HEK293 (cell line): Measurements from ENCODE around the gene CFAP53.

Source experiments
- CTCF ChIA-PET: fragments of 350-600 bp; formaldehyde crosslinking; extraction: SDS; loops from one replicate; lab custom pipeline; 2021; ENCODE audit warnings: antibody characterized with exemption; lab: Yijun Ruan, JAX
- POLR2A ChIA-PET: fragments of 300-600 bp; formaldehyde crosslinking; extraction: SDS; loops from one replicate; lab custom pipeline; 2020; ENCODE audit warnings: antibody characterized with exemption, inconsistent platforms; lab: Yijun Ruan, JAX
- H3K27ac ChIP-seq: fragments of 200-500 bp; sonication (Bioruptor generic); 2 replicates; pipeline ENCODE4 v1.5.1; 2014; ENCODE audit warnings: low read depth, low read length, control low read depth, inconsistent platforms; ENCODE audit errors: extremely low read depth
- H3K36me3 ChIP-seq, 2 experiments: fragments of 200-500 bp in 1 of 2; sonication (Bioruptor generic) in 1 of 2; 1 replicate in 1 of 2; 2 replicates in 1 of 2; pipeline ENCODE4 v1.5.1; 2014 to 2017; ENCODE audit warnings: inconsistent platforms in 2 of 2, low read length in 2 of 2; ENCODE audit not compliant: control insufficient read depth in 2 of 2, insufficient read depth in 1 of 2
- H3K4me1 ChIP-seq: fragments of 200-500 bp; sonication (Bioruptor generic); 2 replicates; pipeline ENCODE4 v1.5.1; 2014; ENCODE audit warnings: mild to moderate bottlenecking, low read length, inconsistent platforms; ENCODE audit not compliant: control insufficient read depth, insufficient read depth
- H3K4me3 ChIP-seq: 2 replicates; pipeline ENCODE4 v1.5.1; 2011; ENCODE audit warnings: low read depth, mild to moderate bottlenecking, control low read depth, low read length, moderate library complexity
- H3K9me3 ChIP-seq: fragments of 200-500 bp; sonication (Bioruptor generic); 2 replicates; pipeline ENCODE4 v1.5.1; 2014; ENCODE audit warnings: low read depth, low read length, inconsistent platforms; ENCODE audit not compliant: control insufficient read depth, insufficient read depth
- IKZF3 ChIP-seq: fragments of 450-650 bp; IDR thresholded peaks from 2 replicates; pipeline ENCODE4 v1.5.0; 2018; ENCODE audit warnings: missing biosample characterization, mild to moderate bottlenecking, missing genetic modification characterization, moderate library complexity
- PRDM10 ChIP-seq: fragments of 450-650 bp; formaldehyde crosslinking; IDR thresholded peaks from 2 replicates; pipeline ENCODE4 v1.5.1; 2016; ENCODE audit warnings: missing biosample characterization, missing genetic modification characterization
- REPIN1 ChIP-seq: fragments of 450-650 bp; formaldehyde crosslinking; IDR thresholded peaks from 2 replicates; pipeline ENCODE4 v1.5.1; 2017; ENCODE audit warnings: missing biosample characterization, missing genetic modification characterization, low read depth
- SP7 ChIP-seq: fragments of 450-650 bp; formaldehyde crosslinking; IDR thresholded peaks from 2 replicates; pipeline ENCODE4 v1.5.1; 2016; ENCODE audit warnings: missing biosample characterization, missing genetic modification characterization
- WT1 ChIP-seq: fragments of 450-650 bp; formaldehyde crosslinking; IDR thresholded peaks from 2 replicates; pipeline ENCODE4 v1.5.1; 2016; ENCODE audit warnings: missing biosample characterization, missing genetic modification characterization
- ZFP37 ChIP-seq: fragments of 450-650 bp; formaldehyde crosslinking; IDR thresholded peaks from 2 replicates; pipeline ENCODE4 v1.5.1; 2016; ENCODE audit warnings: missing biosample characterization, missing genetic modification characterization
- ZNF10 ChIP-seq: fragments of 450-650 bp; formaldehyde crosslinking; IDR thresholded peaks from 2 replicates; pipeline ENCODE4 v1.5.1; 2017; ENCODE audit warnings: missing biosample characterization, missing genetic modification characterization
- ZNF132 ChIP-seq: fragments of 450-650 bp; formaldehyde crosslinking; IDR thresholded peaks from 2 replicates; pipeline ENCODE4 v1.5.1; 2017; ENCODE audit warnings: missing biosample characterization, missing genetic modification characterization, borderline replicate concordance
- ZNF148 ChIP-seq: fragments of 450-650 bp; formaldehyde crosslinking; IDR thresholded peaks from 2 replicates; pipeline ENCODE4 v1.5.0; 2017; ENCODE audit warnings: missing biosample characterization, missing genetic modification characterization, borderline replicate concordance
- ZNF157 ChIP-seq: fragments of 450-650 bp; formaldehyde crosslinking; IDR thresholded peaks from 2 replicates; pipeline ENCODE4 v1.5.1; 2016; ENCODE audit warnings: missing biosample characterization, missing genetic modification characterization
- ZNF174 ChIP-seq: fragments of 450-650 bp; formaldehyde crosslinking; IDR thresholded peaks from 2 replicates; pipeline ENCODE4 v1.5.0; 2017; ENCODE audit warnings: missing biosample characterization, mild to moderate bottlenecking, missing genetic modification characterization
- ZNF175 ChIP-seq: fragments of 450-650 bp; formaldehyde crosslinking; IDR thresholded peaks from 2 replicates; pipeline ENCODE4 v1.5.1; 2016; ENCODE audit warnings: missing biosample characterization, missing genetic modification characterization
- ZNF221 ChIP-seq: fragments of 450-650 bp; formaldehyde crosslinking; IDR thresholded peaks from 2 replicates; pipeline ENCODE4 v1.5.1; 2017; ENCODE audit warnings: missing biosample characterization, missing genetic modification characterization, borderline replicate concordance
- ZNF335 ChIP-seq: fragments of 450-650 bp; formaldehyde crosslinking; conservative IDR thresholded peaks from 2 replicates; pipeline ENCODE4 v1.5.1; 2016; ENCODE audit warnings: missing biosample characterization, missing genetic modification characterization
- ZNF394 ChIP-seq: fragments of 450-650 bp; formaldehyde crosslinking; IDR thresholded peaks from 2 replicates; pipeline ENCODE4 v1.5.1; 2016; ENCODE audit warnings: missing biosample characterization, missing genetic modification characterization, mild to moderate bottlenecking, moderate library complexity, borderline replicate concordance
- ZNF596 ChIP-seq: fragments of 450-650 bp; IDR thresholded peaks from 2 replicates; pipeline ENCODE4 v1.5.0; 2018; ENCODE audit warnings: missing biosample characterization, mild to moderate bottlenecking, missing genetic modification characterization, moderate library complexity
- ZNF626 ChIP-seq: fragments of 450-650 bp; sonication (Bioruptor Pico); formaldehyde crosslinking; IDR thresholded peaks from 2 replicates; pipeline ENCODE4 v1.5.1; 2018; ENCODE audit warnings: missing biosample characterization, missing genetic modification characterization, inconsistent platforms
- ZNF701 ChIP-seq: fragments of 450-650 bp; formaldehyde crosslinking; IDR thresholded peaks from 2 replicates; pipeline ENCODE4 v1.5.1; 2016; ENCODE audit warnings: missing biosample characterization, missing genetic modification characterization
- ZNF776 ChIP-seq: fragments of 450-650 bp; formaldehyde crosslinking; IDR thresholded peaks from 2 replicates; pipeline ENCODE4 v1.5.0; 2017; ENCODE audit warnings: missing biosample characterization, missing genetic modification characterization, borderline replicate concordance
- ZSCAN23 ChIP-seq: fragments of 450-650 bp; formaldehyde crosslinking; IDR thresholded peaks from 2 replicates; pipeline ENCODE4 v1.5.1; 2016; ENCODE audit warnings: missing biosample characterization, missing genetic modification characterization
- TF ChIP-seq, protein P1 (sequence below): fragments of 450-650 bp; formaldehyde crosslinking; IDR thresholded peaks from 2 replicates; pipeline ENCODE4 v1.5.1; 2016; ENCODE audit warnings: missing biosample characterization, missing genetic modification characterization
- TF ChIP-seq, protein P2 (sequence below): fragments of 450-650 bp; IDR thresholded peaks from 2 replicates; pipeline ENCODE4 v1.5.1; 2018; ENCODE audit warnings: missing biosample characterization, missing genetic modification characterization

The CFAP53 gene

DNA sequence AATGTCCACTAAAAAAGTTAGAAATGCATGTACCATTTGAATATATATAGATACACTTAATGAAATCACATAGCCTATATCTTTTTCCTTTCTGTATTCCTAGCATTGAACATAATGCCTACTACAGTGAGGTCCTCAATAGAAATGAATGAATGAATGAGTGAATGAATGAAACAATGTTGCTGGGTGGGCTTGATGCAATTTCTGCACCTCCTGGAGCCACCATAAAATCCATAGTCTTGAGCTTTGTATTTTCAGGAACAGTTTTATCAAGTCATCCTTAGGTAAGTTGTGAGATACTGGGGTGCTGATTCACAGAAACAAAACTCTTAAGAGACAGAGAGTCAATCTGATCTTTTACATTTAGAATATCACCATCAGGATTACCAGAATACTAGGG, 3.3 kb downstream of the CFAP53 start:
- POLR2A ChIA-PET = no interaction called here
- no peak overlapping the region for H3K27ac ChIP-seq
- H3K9me3 ChIP-seq = no peaks in the 10 kb centered on the region
- H3K36me3 ChIP-seq = peaks cover 0 to 4% of the 10 kb centered on the region in 2 experiments; a peak in 2 of 3 replicates
- no peak overlapping the region for H3K4me3 ChIP-seq
- CTCF ChIA-PET = no interaction called here
- H3K4me1 ChIP-seq = no peaks in the 10 kb centered on the region; the same call in 1 of the 2 replicates
- no peak for TF ChIP-seq ZNF157 (tag by site-specific recombination)
- no peak for TF ChIP-seq ZNF596 (tag by site-specific recombination)
- no peak for TF ChIP-seq ZNF174 (tag by site-specific recombination)
- no peak for TF ChIP-seq IKZF3 (tag by site-specific recombination)
- no peak for TF ChIP-seq ZNF701 (tag by site-specific recombination)
- TF ChIP-seq ZNF776 (tag by site-specific recombination) = no peak
- TF ChIP-seq SP7 (tag by site-specific recombination) = no peak
- TF ChIP-seq, all 188 proteins: peak for 0

DNA sequence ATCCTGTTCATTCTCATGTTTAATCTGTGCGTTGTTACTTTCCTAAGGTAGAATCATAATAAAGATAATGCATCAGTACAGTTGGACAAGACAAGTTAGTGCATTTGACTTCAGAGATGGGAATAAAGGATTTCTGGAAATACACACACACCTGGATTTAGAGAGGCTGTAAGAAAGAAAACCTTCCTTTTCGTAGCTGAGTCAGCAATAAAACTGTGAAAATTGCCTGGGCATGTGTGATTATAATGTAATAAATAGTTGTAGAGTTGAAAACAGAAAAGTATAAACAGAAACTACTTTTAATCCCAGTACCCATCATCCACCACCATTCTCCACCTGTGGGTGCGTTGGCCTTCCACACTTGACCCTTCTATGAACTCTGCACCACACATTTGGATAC, 15.4 kb downstream of the CFAP53 start:
- H3K36me3 ChIP-seq = no peaks in the 10 kb centered on the region
- H3K9me3 ChIP-seq = no peaks in the 10 kb centered on the region
- TF ChIP-seq ZNF335 (no peak), WT1 (tag by site-specific recombination) (no peak), REPIN1 (tag by site-specific recombination) (no peak), ZNF148 (no peak)
- H3K27ac ChIP-seq = no peak overlapping the region
- H3K4me1 ChIP-seq = no peaks in the 10 kb centered on the region
- no peak overlapping the region for H3K4me3 ChIP-seq
- POLR2A ChIA-PET = no interaction called here
- CTCF ChIA-PET = interaction anchor here (0.6 kb wide), 1 partner anchor 82 kb away, joined by 3 read pairs; no protein-coding TSS in a partner anchor

- Histone ChIP-seq H3K9me3 (no peaks in the 10 kb centered on the region), H3K4me3 (no peak overlapping the region), H3K4me1 (no peaks in the 10 kb centered on the region), H3K27ac (no peak overlapping the region), H3K36me3 (no peaks in the 10 kb centered on the region)
- TF ChIP-seq ZFP37 (tag by site-specific recombination) (no peak), ZNF221 (tag by site-specific recombination) (no peak), ZNF175 (no peak), ZNF132 (tag by site-specific recombination) (no peak), ZNF626 (tag by site-specific recombination) (no peak), PRDM10 (tag by site-specific recombination) (no peak), ZSCAN23 (tag by site-specific recombination) (no peak), ZNF394 (tag by site-specific recombination) (no peak), ZNF174 (tag by site-specific recombination) (no peak), ZNF10 (no peak)
- TF ChIP-seq, protein P1, sequence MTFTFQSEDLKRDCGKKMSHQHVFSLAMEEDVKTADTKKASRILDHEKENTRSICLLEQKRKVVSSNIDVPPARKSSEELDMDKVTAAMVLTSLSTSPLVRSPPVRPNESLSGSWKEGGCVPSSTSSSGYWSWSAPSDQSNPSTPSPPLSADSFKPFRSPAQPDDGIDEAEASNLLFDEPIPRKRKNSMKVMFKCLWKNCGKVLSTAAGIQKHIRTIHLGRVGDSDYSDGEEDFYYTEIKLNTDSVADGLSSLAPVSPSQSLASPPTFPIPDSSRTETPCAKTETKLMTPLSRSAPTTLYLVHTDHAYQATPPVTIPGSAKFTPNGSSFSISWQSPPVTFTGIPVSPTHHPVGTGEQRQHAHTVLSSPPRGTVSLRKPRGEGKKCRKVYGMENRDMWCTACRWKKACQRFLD (tag by site-specific recombination) = no peak
- TF ChIP-seq, protein P2, sequence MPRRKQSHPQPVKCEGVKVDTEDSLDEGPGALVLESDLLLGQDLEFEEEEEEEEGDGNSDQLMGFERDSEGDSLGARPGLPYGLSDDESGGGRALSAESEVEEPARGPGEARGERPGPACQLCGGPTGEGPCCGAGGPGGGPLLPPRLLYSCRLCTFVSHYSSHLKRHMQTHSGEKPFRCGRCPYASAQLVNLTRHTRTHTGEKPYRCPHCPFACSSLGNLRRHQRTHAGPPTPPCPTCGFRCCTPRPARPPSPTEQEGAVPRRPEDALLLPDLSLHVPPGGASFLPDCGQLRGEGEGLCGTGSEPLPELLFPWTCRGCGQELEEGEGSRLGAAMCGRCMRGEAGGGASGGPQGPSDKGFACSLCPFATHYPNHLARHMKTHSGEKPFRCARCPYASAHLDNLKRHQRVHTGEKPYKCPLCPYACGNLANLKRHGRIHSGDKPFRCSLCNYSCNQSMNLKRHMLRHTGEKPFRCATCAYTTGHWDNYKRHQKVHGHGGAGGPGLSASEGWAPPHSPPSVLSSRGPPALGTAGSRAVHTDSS (tag by site-specific recombination) = no peak
- ChIA-PET POLR2A (no interaction called here), CTCF (no interaction called here)
These were observed 16.7 kb downstream of the CFAP53 start for GRCh38 chr18:50249576-50249975.
